Upper lobe of right lung (tissue), 1 donor: Measurements from ENCODE around the gene SMTNL2. TPM values are rescaled to one million over a fixed set of nuclear protein-coding genes. Genes with fewer than 3 reads are reported as not detected.
A peak's percentile ranks its signal among the peaks of the same experiment; 100 is the strongest.
"Not testable (repeated sequence)": the region's sequence is repeated elsewhere in the genome, so short reads cannot be mapped to it uniquely, and the experiment has no call there.

ENCODE experiments used
- ATAC-seq: fragments of 200-7000 bp; cut with Tn5 transposase; one replicate; pipeline ENCODE4 v1.9.1; 2020; ENCODE audit warnings: mild to moderate bottlenecking, moderate library complexity
- DNase-seq: peaks from one replicate; pipeline ENCODE4 v3.0.0-alpha.2; 2020
- H3K27ac ChIP-seq: fragments of 200-600 bp; one replicate; pipeline ENCODE4 v1.8.0; 2022
- H3K27me3 ChIP-seq: fragments of 200-600 bp; one replicate; pipeline ENCODE4 v1.8.0; 2022; ENCODE audit warnings: mild to moderate bottlenecking
- H3K36me3 ChIP-seq: fragments of 200-600 bp; one replicate; pipeline ENCODE4 v1.8.0; 2022
- H3K4me1 ChIP-seq: fragments of 200-600 bp; one replicate; pipeline ENCODE4 v1.8.0; 2022
- H3K4me3 ChIP-seq: fragments of 200-600 bp; one replicate; pipeline ENCODE4 v1.8.0; 2022; ENCODE audit warnings: mild to moderate bottlenecking
- H3K9me3 ChIP-seq: fragments of 200-600 bp; one replicate; pipeline ENCODE4 v1.8.0; 2022
- CTCF ChIP-seq: fragments of 200-600 bp; IDR thresholded peaks from one replicate; pipeline ENCODE4 v1.8.0; 2022; ENCODE audit warnings: antibody characterized with exemption
- intact Hi-C: fragments of 100-400 bp; cut with DNase I; formaldehyde crosslinking; loops from one replicate; pipeline ENCODE4 v1.11.0; 2022
- total RNA-seq: library from RNA; stranded (reverse); fragmentation: NEBNext Ultra II Directional; extraction: Animal tissue kit (Norgen Biotek cat#: 25700); gene quantifications from one replicate; pipeline ENCODE4 v1.2.1, GENCODE V29; 2021
- donor health status: DM: no; HTN: yes; CAD: no; lungs with severe emphysema.

The SMTNL2 gene
- total RNA-seq, 1 donor from 2014 or later: 2.7 TPM

GRCh38 chr17:4587195-4587594 is 2.9 kb downstream of the SMTNL2 start:
- Histone ChIP-seq H3K4me1 (peaks cover 23% of the 10 kb centered on the region), H3K27me3 (peaks cover 26% of the 10 kb centered on the region), H3K27ac (no peak overlapping the region), H3K4me3 (no peak overlapping the region), H3K9me3 (no peaks in the 10 kb centered on the region), H3K36me3 (no peaks in the 10 kb centered on the region)
- TF ChIP-seq CTCF: no peak
- intact Hi-C loops: no loop called here
- DNase-seq: peak; percentile 52
- no peak for ATAC-seq

- Histone ChIP-seq H3K27ac (peak overlapping the region; percentile 42), H3K9me3 (no peaks in the 10 kb centered on the region), H3K36me3 (no peaks in the 10 kb centered on the region), H3K27me3 (peaks cover 26% of the 10 kb centered on the region), H3K4me3 (no peak overlapping the region), H3K4me1 (peaks cover 23% of the 10 kb centered on the region)
- intact Hi-C loops: no loop called here
- DNase-seq (peak; percentile 36), ATAC-seq (no peak)
- no peak for TF ChIP-seq CTCF
Observed at GRCh38 chr17:4587803-4588202, 3.5 kb downstream of the SMTNL2 start.

- Histone ChIP-seq H3K9me3 (no peaks in the 10 kb centered on the region), H3K4me1 (peaks cover 19% of the 10 kb centered on the region), H3K4me3 (no peak overlapping the region), H3K27me3 (peaks cover 21% of the 10 kb centered on the region), H3K36me3 (no peaks in the 10 kb centered on the region), H3K27ac (peak overlapping the region; percentile 42)
- intact Hi-C loops: no loop called here
- ATAC-seq (no peak), DNase-seq (peak; percentile 59)
- no peak for TF ChIP-seq CTCF
Observed at GRCh38 chr17:4588391-4588790, 4.1 kb downstream of the SMTNL2 start.

- ATAC-seq (no peak), DNase-seq (peak; percentile 37)
- Histone ChIP-seq H3K4me1 (peaks cover 12% of the 10 kb centered on the region), H3K27ac (no peak overlapping the region), H3K36me3 (no peaks in the 10 kb centered on the region), H3K9me3 (no peaks in the 10 kb centered on the region), H3K4me3 (no peak overlapping the region), H3K27me3 (peaks cover 14% of the 10 kb centered on the region)
- TF ChIP-seq CTCF: no peak
- intact Hi-C loops: no loop called here
Observed at GRCh38 chr17:4588898-4589625, 4.7 kb downstream of the SMTNL2 start.

- intact Hi-C loops, H3K9me3 ChIP-seq, DNase-seq, H3K36me3 ChIP-seq, H3K4me1 ChIP-seq, H3K4me3 ChIP-seq, H3K27me3 ChIP-seq, ATAC-seq, H3K27ac ChIP-seq: not testable (repeated sequence)
Observed at GRCh38 chr17:4590042-4590441, 5.7 kb downstream of the SMTNL2 start.

GRCh38 chr17:4590981-4591453 is 6.7 kb downstream of the SMTNL2 start:
- ATAC-seq (no peak), DNase-seq (no peak)
- H3K27ac ChIP-seq: peak overlapping the region; percentile 45
- H3K9me3 ChIP-seq: no peaks in the 10 kb centered on the region
- intact Hi-C loops: no loop called here
- H3K27me3 ChIP-seq: no peaks in the 10 kb centered on the region
- no peaks in the 10 kb centered on the region for H3K36me3 ChIP-seq
- peaks cover 14% of the 10 kb centered on the region for H3K4me1 ChIP-seq
- H3K4me3 ChIP-seq: no peak overlapping the region
- no peak for TF ChIP-seq CTCF
